GM23248 (cell line): ENCODE results near the gene KRT26.

ENCODE experiments used
- EZH2 ChIP-seq: fragments of 200-600 bp; sonication (generic); IDR thresholded peaks from 2 replicates; pipeline ENCODE4 v1.6.1; 2018; ENCODE audit warnings: antibody characterized with exemption, mild to moderate bottlenecking; ENCODE audit not compliant: insufficient read depth, poor library complexity, severe bottlenecking
- EZH2phosphoT487 ChIP-seq: fragments of 200-600 bp; sonication (generic); IDR thresholded peaks from 2 replicates; pipeline ENCODE4 v1.6.1; 2018; ENCODE audit warnings: antibody characterized with exemption, moderate library complexity, mild to moderate bottlenecking, low read depth; ENCODE audit not compliant: insufficient read depth

GRCh38 chr17:40772101-40772500 lies at the start of gene KRT26:
- TF ChIP-seq EZH2 (no peak), EZH2phosphoT487 (no peak)
